ENCODE data around the gene PPP1R1C. TPM values are rescaled to one million over a fixed set of nuclear protein-coding genes. Genes with fewer than 3 reads are reported as not detected.

PPP1R1C gene
- total RNA-seq, 4 donors from 2014 or later: 1.1 to 9.2 TPM; not detected in 2

DNA sequence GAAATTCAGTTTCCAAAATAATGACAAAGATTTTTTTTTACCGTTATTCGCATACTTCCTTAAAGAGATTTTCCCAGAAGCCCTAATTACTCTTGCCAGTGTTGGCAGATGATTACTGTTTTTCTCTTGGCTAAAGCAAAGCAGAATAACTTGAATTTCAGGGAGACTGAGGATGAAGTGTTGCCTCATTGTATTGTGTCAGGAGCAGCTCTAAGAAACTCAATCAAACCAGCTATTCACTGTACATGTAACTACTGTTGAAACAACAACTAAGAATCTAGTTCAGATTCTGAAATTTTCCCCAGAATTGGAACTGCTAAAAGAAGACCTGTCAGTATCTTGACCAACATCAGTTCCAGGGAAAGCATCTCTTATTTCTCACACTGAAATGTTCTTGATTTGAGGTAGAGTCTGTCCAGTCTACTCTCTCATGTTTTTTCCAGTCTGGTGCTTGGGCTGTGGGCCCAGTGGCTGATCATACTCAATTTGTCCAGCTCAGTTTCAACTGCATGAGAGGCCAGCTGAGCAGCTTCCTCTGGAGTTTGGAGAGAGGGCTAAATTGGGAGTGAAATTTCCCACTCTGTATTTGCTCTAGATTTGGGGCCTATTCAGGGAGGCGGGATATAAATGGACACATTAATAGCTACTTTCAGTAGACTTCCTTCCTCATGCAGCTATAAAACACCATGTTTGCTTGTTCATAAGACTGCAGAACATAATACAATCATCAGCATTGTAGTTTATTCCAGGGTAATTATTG is 78.5 kb downstream of the PPP1R1C start:
- intact Hi-C loops (cut with DNase I): no loop called here
- Histone ChIP-seq H3K4me1 (peaks cover 0 to 24% (median 6%) of the 10 kb centered on the region in 3 donors), H3K9me3 (no peaks in the 10 kb centered on the region), H3K4me3 (no peak overlapping the region), H3K27ac (peak overlapping the region in 3 of 4 donors; percentile 21 to 51 (median 24)), H3K27me3 (no peaks in the 10 kb centered on the region), H3K36me3 (no peaks in the 10 kb centered on the region)
- DNase-seq: no peak
- 65 to 76% methylated on average over 3 of the region's 3 CpGs for WGBS, 2 donors
- TF ChIP-seq, protein P1, sequence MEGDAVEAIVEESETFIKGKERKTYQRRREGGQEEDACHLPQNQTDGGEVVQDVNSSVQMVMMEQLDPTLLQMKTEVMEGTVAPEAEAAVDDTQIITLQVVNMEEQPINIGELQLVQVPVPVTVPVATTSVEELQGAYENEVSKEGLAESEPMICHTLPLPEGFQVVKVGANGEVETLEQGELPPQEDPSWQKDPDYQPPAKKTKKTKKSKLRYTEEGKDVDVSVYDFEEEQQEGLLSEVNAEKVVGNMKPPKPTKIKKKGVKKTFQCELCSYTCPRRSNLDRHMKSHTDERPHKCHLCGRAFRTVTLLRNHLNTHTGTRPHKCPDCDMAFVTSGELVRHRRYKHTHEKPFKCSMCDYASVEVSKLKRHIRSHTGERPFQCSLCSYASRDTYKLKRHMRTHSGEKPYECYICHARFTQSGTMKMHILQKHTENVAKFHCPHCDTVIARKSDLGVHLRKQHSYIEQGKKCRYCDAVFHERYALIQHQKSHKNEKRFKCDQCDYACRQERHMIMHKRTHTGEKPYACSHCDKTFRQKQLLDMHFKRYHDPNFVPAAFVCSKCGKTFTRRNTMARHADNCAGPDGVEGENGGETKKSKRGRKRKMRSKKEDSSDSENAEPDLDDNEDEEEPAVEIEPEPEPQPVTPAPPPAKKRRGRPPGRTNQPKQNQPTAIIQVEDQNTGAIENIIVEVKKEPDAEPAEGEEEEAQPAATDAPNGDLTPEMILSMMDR (IDR thresholded peaks at IDR 0.05): no peak
- TF ChIP-seq POLR2A (IDR thresholded peaks at IDR 0.05): no peak

- Histone ChIP-seq H3K4me1 (peaks cover 0 to 24% (median 6%) of the 10 kb centered on the region in 3 donors), H3K27me3 (no peaks in the 10 kb centered on the region), H3K36me3 (no peaks in the 10 kb centered on the region), H3K4me3 (no peak overlapping the region), H3K9me3 (no peaks in the 10 kb centered on the region), H3K27ac (no peak overlapping the region)
- TF ChIP-seq POLR2A (IDR thresholded peaks at IDR 0.05): no peak
- TF ChIP-seq, protein P1 (IDR thresholded peaks at IDR 0.05): no peak
- intact Hi-C loops (cut with DNase I): no loop called here
- WGBS, 2 donors: 15 to 32% methylated on average over 2 of the region's 2 CpGs
- no peak for DNase-seq
Measured at GRCh38 chr2:182066400-182067087, 80.9 kb downstream of the PPP1R1C start.

DNA sequence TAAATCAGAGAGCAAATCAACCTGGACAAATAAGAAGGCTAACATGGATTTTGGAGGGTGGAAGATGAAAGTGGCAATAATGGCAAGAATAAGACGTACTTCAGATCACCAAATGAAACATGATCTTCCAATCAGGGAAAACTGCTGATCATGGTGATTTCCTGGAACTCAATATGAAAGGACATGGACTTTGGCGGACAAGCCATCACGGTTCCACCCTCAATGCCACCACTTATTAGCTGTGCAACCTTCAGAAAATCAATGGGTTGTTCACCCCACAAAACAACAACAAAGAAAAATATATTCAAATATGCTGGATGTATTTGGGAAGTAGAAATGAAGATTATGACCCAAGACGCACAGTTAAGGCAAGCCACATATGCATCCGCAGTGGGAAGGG is 81.7 kb downstream of the PPP1R1C start:
- WGBS, 2 donors: 84 to 97% methylated on average over 5 of the region's 5 CpGs
- no peak for DNase-seq
- no peaks in the 10 kb centered on the region for H3K9me3 ChIP-seq
- H3K4me1 ChIP-seq: peaks cover 0 to 24% (median 6%) of the 10 kb centered on the region in 3 donors
- H3K27me3 ChIP-seq: no peaks in the 10 kb centered on the region
- intact Hi-C loops (cut with DNase I): no loop called here
- no peak overlapping the region for H3K27ac ChIP-seq
- no peak overlapping the region for H3K4me3 ChIP-seq
- no peaks in the 10 kb centered on the region for H3K36me3 ChIP-seq
- TF ChIP-seq, protein P1 (IDR thresholded peaks at IDR 0.05): no peak
- no peak for TF ChIP-seq POLR2A (IDR thresholded peaks at IDR 0.05)

GRCh38 chr2:182068811-182069210 is 83.2 kb downstream of the PPP1R1C start:
- Histone ChIP-seq H3K9me3 (no peaks in the 10 kb centered on the region), H3K4me3 (no peak overlapping the region), H3K27ac (no peak overlapping the region), H3K36me3 (no peaks in the 10 kb centered on the region), H3K4me1 (peaks cover 0 to 24% (median 6%) of the 10 kb centered on the region in 3 donors), H3K27me3 (no peaks in the 10 kb centered on the region)
- intact Hi-C loops (cut with DNase I): no loop called here
- WGBS, 2 donors: 61 to 70% methylated on average over 3 of the region's 3 CpGs
- no peak for DNase-seq
- TF ChIP-seq, protein P1 (IDR thresholded peaks at IDR 0.05): no peak

GRCh38 chr2:182069416-182069815 is 83.8 kb downstream of the PPP1R1C start:
- Histone ChIP-seq H3K27me3 (no peaks in the 10 kb centered on the region), H3K9me3 (no peaks in the 10 kb centered on the region), H3K4me3 (no peak overlapping the region), H3K36me3 (no peaks in the 10 kb centered on the region), H3K4me1 (peaks cover 0 to 19% (median 2%) of the 10 kb centered on the region in 3 donors), H3K27ac (no peak overlapping the region)
- no peak for TF ChIP-seq POLR2A (IDR thresholded peaks at IDR 0.05)
- TF ChIP-seq, protein P1 (IDR thresholded peaks at IDR 0.05): no peak
- no peak for DNase-seq
- intact Hi-C loops (cut with DNase I): no loop called here
